Globus pallidus (tissue), 1 donor: ENCODE results near the gene ANKRD61.
"Not testable (repeated sequence)": the region's sequence is repeated elsewhere in the genome, so short reads cannot be mapped to it uniquely, and the experiment has no call there.

Experiments used
- DNase-seq: peaks from one replicate; pipeline ENCODE4 v3.0.0-alpha.2; 2015; ENCODE audit warnings: low spot score

ANKRD61 gene

DNA sequence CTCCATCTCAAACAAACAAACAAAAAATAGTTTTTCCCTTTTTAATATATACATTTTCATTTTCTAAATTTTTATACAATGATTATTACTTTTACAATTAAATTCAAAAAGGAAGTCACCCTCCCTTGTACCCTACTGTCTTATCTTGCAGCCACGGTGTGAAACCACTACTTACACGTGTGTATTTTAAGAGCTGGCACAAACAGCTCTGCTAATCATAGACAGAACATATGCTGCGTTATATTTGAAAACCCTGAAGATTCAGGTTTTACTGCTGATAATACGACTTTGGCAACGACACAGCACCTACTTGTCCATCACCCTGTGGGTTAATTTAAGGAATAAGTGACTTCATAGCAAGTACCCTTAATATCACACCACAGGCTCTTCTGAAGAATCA lies 991 bp downstream of the ANKRD61 start:
- no peak for DNase-seq

GRCh38 chr7:6032641-6033040 lies 1.5 kb downstream of the ANKRD61 start:
- no peak for DNase-seq

DNA sequence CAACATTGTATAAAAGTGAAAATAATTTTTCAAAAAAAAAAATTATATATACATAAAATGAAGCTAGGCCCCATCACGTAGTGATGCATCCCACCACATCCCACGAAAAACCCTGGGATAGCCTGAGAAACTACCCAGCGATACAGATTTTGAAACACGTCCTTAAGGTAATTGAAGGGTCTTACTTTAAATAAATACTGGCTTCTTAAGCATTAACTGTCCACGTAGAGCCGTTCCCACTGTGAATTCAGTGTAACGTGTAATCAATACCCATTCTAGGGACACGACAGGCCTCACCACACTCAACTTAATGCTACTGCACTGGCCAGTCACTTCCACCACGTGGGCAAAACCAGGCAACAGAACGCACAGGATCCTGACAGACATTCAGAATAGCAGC lies 4.0 kb downstream of the ANKRD61 start:
- no peak for DNase-seq

GRCh38 chr7:6035686-6036085 lies 4.5 kb downstream of the ANKRD61 start:
- DNase-seq: no peak

- no peak for DNase-seq
These were observed 18.6 kb downstream of the ANKRD61 start for GRCh38 chr7:6049780-6050179.

GRCh38 chr7:6051185-6051584 lies 20.0 kb downstream of the ANKRD61 start:
- not testable (repeated sequence) for DNase-seq

GRCh38 chr7:6056616-6057015 lies 25.4 kb downstream of the ANKRD61 start:
- no peak for DNase-seq

DNA sequence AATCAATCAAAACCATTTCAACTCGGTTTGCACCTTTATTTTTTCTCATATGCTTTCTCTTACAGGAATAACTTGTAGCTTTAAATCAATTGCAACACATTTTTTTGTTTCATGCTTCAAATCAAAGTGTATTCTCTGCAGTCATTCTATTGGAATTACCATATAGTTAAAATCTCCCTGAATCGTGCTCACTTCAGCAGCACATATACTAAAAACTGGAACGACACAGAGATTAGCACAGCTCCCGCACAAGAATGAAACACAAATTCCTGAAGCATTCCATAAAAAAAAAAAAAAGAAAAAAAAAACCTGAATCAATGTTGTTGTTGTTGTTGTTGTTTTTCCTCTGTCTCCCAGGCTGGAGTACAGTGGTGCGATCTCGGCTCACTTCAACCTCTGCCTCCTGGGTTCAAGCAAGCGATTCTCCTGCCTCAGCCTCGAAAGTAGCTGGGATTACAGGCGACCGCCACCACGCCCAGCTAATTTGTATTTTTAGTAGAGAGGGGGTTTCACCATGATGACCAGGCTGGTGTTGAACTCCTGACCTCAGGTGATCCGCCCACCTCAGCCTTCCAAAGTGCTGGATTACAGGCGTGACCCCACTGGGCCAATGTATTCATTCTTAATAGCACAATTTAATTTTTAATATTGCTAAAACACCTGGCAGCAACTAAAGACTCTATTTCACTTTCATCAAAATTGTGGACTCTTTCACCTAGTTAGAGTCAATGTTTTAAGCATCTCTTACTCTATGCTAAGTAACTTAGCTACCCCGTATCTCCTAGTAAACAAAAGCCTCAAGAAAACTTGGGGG lies 26.3 kb downstream of the ANKRD61 start:
- DNase-seq: no peak

- DNase-seq: not testable (repeated sequence)
These were observed 28.8 kb downstream of the ANKRD61 start for GRCh38 chr7:6059941-6060340.

GRCh38 chr7:6071406-6071805 lies 40.2 kb downstream of the ANKRD61 start:
- DNase-seq: no peak

DNA sequence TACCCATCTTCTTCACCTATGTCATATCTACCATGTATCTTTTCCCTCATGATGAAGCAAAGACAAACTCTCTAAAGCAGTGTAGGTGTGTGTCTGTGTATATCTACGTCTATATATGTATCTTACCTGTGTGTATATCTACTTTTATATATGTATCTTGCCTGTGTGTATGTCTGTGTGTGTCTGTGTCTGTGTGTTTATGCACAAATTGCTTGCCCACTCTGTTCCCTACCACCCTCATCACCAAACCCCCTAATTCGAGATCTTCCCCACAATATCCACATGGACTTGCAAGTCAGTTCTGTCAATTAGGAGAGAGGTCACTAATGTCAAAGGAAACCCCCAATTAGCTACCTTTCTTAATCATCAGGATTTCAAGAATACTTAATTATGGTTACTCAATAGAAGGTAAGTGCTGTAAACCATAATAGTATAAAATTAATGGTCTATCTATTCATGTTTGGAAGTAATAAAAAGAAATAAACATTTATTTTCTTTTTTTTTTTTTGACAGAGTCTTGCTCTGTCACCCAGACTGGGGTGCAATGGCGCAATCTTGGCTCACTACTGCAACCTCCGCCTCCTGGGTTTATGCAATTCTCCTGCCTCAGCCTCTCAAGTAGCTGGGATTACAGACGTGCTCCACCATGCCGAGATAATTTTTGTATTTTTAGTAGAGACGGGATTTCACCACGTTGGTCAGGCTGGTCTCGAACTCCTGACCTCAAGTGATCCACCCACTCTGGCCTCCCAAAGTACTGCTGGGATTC lies 43.6 kb downstream of the ANKRD61 start:
- DNase-seq: no peak

DNA sequence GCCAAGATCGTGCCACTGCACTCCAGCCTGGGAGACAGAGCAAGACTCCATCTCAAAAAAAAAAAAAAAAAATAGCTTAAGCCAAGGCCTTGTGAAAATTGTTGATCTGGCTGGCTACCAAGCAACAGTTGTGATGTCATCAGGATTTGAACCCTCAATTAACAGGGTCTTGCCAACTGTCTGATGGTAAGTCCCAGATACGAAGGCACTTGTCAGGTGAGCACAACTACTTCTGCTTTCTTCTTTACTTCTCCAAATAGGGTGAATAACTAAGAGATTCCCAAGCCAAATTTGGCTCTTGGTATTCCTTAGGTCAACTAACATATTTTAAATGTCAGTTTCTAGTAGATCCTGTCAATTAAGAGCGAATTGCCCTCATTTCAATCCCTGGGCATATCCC lies 47.4 kb downstream of the ANKRD61 start:
- DNase-seq: no peak

DNA sequence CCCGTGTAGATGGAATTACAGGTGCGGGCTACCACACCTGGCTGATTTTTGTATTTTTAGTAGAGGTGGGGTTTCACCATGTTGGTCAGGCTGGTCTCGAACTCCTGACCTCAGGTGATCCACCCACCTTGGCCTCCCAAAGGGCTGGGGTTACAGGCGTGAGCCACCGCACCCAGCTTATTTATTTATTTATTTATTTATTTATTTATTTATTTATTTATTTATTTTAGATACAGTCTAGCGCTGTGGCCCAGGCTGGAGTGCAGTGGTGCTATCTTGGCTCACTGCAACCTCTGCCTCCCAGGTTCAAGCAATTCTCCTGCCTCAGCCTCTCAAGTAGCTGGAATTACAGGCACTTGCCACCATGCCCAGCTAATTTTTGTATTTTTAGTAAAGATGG lies 51.9 kb downstream of the ANKRD61 start:
- not testable (repeated sequence) for DNase-seq
